GM19351 (cell line): ENCODE measurements around the gene FBLL1.
"Not testable (repeated sequence)": the region's sequence is repeated elsewhere in the genome, so short reads cannot be mapped to it uniquely, and the experiment has no call there.

Source experiments
- ATAC-seq: cut with Tn5 transposase; IDR thresholded peaks from one replicate; pipeline ENCODE4 v1.9.1; 2021; ENCODE audit warnings: mild to moderate bottlenecking, moderate library complexity; ENCODE audit not compliant: unreplicated experiment

FBLL1 gene

GRCh38 chr5:168528521-168529373, at the start of gene FBLL1:
Gene FBLL1 (plus strand): TSS chr5:168529305. CDS start chr5:168529505, 200 bp downstream.
- no peak for ATAC-seq

DNA sequence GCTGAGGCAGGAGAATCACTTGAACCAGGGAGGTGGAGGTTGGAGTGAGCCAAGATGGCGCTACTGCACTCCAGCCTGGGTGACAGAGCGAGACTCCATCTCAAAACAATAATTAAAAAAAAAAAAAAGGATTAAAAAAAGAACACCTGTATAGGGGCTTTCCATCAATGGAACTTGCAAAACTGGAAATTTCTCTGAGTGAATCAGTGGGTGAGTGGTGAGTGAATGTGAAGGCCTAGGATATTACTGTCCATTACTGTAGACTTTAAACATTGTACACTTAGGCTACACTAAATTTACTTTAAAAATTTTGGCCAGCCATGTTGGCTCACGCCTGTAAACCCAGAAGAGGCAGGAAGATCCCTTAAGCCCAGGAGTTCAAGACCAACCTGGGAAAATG, 48.5 kb upstream of the FBLL1 start:
- no peak for ATAC-seq

DNA sequence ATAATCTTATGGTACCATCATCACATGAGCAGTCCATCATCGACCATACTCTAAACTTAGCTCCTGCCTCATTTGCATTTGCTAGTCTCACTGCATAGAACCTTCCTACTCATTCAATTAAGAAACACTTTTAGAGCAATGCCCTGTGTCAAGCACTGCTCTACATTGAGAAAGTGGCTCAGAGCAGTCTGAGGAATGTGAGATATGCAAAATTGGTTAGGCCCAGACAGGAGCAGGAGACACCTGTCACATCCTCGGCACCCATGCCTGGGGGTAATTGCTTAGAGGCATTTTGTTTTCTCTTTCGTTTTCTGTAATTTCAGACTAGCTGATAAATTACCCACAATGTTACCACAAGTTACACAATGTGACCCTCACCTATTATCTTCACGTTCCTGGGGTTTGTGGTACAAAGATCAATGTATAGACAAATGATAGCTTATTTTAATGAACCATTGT, 47.7 kb upstream of the FBLL1 start:
- ATAC-seq: peak; percentile 92

DNA sequence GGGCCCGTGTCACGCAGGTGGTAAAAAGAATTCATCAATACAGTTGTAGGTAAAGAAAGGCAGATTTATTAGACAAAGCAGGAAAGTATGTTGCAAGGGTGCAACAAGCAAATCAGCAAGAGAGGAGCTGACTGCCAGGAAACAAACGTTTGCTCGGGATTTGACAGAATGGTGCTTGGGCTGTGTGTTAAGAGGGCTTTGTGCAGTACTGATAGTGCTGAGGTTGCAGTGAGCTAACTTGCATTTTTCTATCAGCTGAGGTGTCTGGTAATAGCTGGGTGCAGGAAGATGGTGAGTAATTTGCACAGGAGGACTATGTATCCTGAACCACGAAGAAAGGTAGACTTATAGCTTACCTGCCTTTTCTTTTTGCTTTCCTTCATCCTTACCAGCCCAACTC, 46.7 kb upstream of the FBLL1 start:
- ATAC-seq: no peak

- peak; percentile 81 for ATAC-seq
These were observed 42.8 kb upstream of the FBLL1 start, which contains the start of gene RARS1 for GRCh38 chr5:168486136-168486879. Gene RARS1 (plus strand): TSS chr5:168486471. CDS start chr5:168486499, 28 bp downstream.

DNA sequence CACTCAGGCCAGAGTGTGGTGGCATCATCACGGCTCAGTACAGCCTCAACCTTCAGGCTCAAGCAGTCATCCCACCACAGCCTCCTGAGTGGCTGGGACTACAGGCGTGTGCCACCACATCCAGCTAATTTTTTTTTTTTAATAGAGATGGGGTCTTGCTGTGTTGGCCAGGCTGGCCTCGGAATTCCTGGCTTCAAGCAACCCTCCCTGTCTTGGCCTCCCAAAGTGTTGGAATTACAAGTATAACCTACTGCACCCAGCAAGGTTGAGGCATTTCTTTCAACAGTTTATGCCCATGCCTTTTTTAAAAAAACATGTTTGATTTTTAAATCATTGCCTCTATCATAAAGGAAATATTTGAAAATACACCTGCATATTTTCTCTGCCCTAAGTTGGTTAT, 40.0 kb upstream of the FBLL1 start:
- no peak for ATAC-seq

GRCh38 chr5:168494057-168494555, 35.0 kb upstream of the FBLL1 start:
- no peak for ATAC-seq

DNA sequence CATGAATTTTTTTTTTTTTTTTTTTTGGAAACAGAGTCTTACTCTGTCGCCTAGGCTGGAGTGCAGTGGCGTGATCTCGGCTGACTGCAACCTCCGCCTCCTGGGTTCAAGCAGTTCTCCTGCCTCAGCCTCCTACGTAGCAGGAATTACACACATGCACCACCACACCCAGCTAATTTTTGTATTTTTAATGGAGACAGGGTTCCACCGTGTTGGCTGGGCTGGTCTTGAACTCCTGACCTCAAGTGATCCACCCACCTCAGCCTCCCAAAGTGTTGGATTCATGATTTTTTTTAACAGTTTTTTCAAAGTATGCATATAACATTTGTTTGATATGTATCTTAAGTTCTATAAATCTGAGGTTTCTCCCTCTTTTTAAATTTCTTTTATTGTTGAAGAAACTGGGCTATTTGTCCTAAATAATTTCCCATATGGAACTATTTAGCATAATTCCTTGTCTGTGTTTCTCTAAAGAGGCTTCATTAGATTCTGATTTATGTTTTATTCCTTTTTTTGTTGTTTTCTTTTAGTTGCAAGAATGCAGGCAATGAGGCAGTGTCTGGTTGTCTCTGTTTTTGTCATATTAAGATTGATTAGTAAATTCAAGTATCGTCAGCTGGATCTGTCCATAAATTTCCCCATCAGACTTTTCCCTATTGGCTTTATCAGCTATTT, 26.4 kb upstream of the FBLL1 start:
- no peak for ATAC-seq

GRCh38 chr5:168513861-168514428, 15.2 kb upstream of the FBLL1 start:
- no peak for ATAC-seq

DNA sequence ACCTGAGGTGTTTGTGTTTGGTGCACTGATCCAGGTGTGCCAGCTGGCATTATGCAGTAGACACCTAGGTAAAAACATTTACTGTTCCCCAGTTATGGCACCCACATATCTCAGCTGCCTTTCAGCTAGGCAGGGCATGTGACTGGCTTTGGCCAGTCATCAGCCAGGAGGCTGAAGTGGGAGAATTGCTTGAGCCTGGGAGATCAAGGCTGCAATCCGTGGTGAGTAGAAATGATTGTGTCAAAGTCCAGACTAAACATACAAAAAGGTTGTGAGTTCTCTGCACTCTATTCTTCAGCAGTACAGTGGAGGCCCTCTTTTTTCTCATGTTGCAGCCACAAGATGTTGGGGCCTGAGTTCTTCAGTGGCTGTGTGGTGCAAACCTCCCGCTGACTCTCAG, 3.2 kb upstream of the FBLL1 start:
- no peak for ATAC-seq

DNA sequence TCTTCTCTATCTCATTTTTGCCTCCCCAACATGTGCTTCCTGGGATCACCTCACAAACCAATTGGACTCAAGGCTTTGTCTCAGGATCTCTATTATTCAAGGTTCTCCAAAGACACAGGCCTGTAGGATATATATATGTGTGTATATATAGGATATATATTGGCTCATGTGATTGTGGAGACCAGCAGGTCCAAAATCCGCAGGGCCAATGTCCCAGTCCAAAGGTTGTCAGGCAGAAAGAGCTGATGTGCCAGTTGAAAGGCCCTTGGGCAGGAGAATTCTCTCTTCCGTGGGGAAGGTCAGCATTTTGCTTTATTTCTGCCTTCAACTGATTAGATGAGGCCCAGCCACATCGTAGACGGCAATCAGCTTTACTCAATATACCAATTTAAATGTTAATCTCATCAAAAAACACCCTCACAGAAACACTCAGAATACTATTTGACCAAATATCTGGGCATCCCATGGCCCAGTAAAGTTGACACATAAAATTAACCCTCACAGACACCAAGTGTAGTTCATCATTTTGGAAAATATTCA, 1.3 kb upstream of the FBLL1 start:
- ATAC-seq: no peak

- ATAC-seq: no peak
These were observed 499 bp downstream of the FBLL1 start for GRCh38 chr5:168529374-168530234.

DNA sequence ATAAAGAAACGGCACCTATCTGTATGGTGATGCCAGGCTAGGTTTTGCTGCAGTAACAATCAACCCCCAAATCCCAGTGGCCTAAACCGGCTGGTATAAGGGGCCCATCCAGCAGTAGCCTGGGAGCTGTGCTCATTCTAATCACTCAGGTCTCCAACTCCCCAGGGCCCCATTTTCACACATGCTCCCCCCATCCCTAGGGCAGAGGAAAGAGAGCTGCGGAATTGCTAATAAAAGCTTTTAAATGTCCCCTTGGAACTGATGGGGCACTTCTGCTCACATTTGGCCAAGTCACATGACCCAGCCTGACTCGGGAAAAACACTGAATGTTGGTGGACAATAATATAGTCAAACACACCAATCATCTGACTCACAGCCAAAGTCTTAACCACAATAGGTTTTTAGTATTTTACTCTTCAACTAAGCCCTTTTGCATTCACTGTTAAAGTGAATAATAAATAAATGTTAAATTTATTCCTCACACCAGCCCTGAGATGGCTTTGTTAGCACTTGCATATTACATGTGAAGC, 1.6 kb downstream of the FBLL1 start:
- no peak for ATAC-seq

DNA sequence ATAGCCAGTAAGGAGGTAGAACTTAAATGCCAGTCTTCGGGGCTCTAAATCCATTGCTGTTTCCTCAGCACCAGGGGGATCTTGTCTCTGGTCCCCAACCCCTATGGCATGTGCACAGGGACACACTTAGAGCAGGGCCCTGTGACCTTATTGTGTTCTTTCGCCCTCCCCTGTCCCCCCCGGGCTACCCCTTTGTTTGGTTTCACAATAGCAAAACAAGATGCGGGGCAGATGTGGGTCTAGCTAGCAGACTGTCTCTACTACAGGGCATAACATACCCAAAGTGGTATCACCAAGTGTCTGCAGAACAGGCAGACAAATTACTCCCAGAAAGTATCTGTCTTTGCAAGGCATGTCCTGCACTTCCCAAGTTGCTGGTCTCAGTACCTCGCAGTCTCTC, 2.1 kb downstream of the FBLL1 start:
- ATAC-seq: no peak

DNA sequence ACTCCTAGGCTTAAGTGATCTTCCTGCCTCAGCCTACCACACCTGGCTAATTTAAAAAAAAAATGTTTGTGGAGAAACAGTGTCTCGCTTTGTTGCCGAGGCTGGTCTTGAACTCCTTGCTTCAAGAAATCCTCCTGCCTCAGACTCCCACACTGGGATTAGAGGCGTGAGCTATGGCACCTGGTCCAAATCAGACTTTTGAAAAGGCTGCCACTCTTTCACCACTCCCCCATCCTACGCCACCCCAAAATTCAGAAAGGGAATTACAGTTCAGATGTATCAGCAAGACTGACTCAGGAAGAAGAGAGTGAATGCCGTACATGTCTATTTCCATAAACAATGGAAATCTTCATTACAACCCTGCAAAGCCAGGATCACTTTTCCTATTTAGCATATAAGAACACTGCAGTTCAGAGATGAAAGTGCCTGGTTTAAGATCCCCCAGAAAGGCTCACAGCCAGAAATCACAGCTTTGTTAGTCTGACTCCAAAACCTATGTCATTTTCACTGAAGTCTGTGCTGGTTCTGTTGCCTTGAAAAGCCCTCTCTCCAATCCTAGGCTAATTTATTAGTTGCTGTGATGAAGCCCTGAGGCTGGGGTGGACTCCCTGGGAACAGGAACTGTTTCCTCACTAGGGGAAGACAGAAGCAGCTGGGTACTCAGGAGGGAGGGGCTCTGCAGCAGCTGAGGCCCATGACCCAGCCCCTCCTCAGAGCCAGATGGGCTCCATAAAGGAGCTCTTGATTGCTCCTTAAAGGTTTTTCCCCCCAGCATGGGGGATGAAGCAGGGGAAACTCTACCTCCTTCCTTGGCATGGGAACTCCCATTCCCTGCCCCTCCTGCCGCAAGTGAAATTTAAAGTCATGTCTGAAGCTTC, 3.1 kb downstream of the FBLL1 start:
- ATAC-seq: no peak

GRCh38 chr5:168534351-168534750, 5.2 kb downstream of the FBLL1 start:
- ATAC-seq: not testable (repeated sequence)

DNA sequence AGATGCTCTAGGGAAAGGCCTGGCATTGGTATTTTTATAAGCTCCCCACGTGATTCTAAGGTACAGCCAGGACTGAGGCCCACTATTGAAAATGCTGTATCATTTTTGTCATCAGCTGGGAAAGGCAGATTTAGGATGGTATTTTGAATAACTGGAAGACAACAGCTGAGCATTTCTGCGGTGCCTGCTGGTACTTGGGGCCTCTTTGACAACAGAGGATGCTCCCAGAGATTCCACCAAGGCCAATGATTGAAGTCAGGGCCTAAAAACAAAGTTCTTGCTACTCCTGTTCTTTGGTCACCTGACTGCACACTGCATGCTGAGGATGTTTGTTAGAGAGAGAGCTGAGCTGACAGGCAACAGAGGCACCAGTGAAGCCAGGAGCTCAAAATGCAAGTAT, 8.1 kb downstream of the FBLL1 start:
- no peak for ATAC-seq

GRCh38 chr5:168549554-168549953, 20.4 kb downstream of the FBLL1 start:
- no peak for ATAC-seq
